Nephron (organoid): ENCODE measurements around the gene ESR2.
A peak's percentile ranks its signal among the peaks of the same experiment; 100 is the strongest.

Experiments
- H3K27ac Mint-ChIP-seq, 3 experiments: 2 replicates each; pipeline ENCODE4 v1.8.0; 2020; ENCODE audit warnings: mixed read lengths in 3 of 3, mild to moderate bottlenecking in 2 of 3, moderate library complexity in 1 of 3
- H3K27me3 Mint-ChIP-seq: 2 replicates; pipeline ENCODE4 v1.8.0; 2021; ENCODE audit warnings: low read depth, mild to moderate bottlenecking, moderate library complexity, mixed read lengths
- H3K36me3 Mint-ChIP-seq: 2 replicates; pipeline ENCODE4 v1.8.0; 2020; ENCODE audit warnings: low read depth, mixed read lengths
- H3K4me1 Mint-ChIP-seq: 2 replicates; pipeline ENCODE4 v1.8.0; 2020; ENCODE audit warnings: mixed read lengths
- H3K4me3 Mint-ChIP-seq, 3 experiments: 2 replicates each; pipeline ENCODE4 v1.8.0; 2020; ENCODE audit warnings: mild to moderate bottlenecking in 3 of 3, mixed read lengths in 3 of 3, moderate library complexity in 2 of 3
- H3K9me3 Mint-ChIP-seq: 2 replicates; pipeline ENCODE4 v1.8.0; 2020; ENCODE audit warnings: mixed read lengths
- CTCF ChIP-seq, 3 experiments: fragments of 200-600 bp; sonication (generic); IDR thresholded peaks; one replicate each; pipeline ENCODE4 v1.5.0; 2021; ENCODE audit warnings: antibody characterized with exemption in 3 of 3; ENCODE audit not compliant: unreplicated experiment in 3 of 3

The ESR2 gene

GRCh38 chr14:64061115-64061514 is 233.1 kb downstream of the ESR2 start:
- Mint-ChIP-seq H3K4me3 (no peak overlapping the region), H3K9me3 (no peaks in the 10 kb centered on the region), H3K4me1 (no peaks in the 10 kb centered on the region), H3K27ac (no peak overlapping the region), H3K27me3 (no peaks in the 10 kb centered on the region), H3K36me3 (peaks cover 37% of the 10 kb centered on the region)
- no peak for TF ChIP-seq CTCF (IDR thresholded peaks at IDR 0.05; ENCODE audit: unreplicated experiment in 3 of 3)

GRCh38 chr14:64060648-64061096 is 233.5 kb downstream of the ESR2 start:
- no peaks in the 10 kb centered on the region for H3K9me3 Mint-ChIP-seq
- no peak overlapping the region for H3K4me3 Mint-ChIP-seq
- H3K4me1 Mint-ChIP-seq: no peaks in the 10 kb centered on the region
- TF ChIP-seq CTCF (IDR thresholded peaks at IDR 0.05; ENCODE audit: unreplicated experiment in 3 of 3): peak in 2 of 3 experiments; percentile 17 to 31
- H3K27ac Mint-ChIP-seq: no peak overlapping the region
- no peaks in the 10 kb centered on the region for H3K27me3 Mint-ChIP-seq
- peaks cover 40% of the 10 kb centered on the region for H3K36me3 Mint-ChIP-seq

GRCh38 chr14:64060199-64060545 is 234.0 kb downstream of the ESR2 start:
- Mint-ChIP-seq H3K4me3 (no peak overlapping the region), H3K27me3 (no peaks in the 10 kb centered on the region), H3K4me1 (no peaks in the 10 kb centered on the region), H3K36me3 (peaks cover 36% of the 10 kb centered on the region), H3K27ac (no peak overlapping the region), H3K9me3 (no peaks in the 10 kb centered on the region)
- TF ChIP-seq CTCF (IDR thresholded peaks at IDR 0.05; ENCODE audit: unreplicated experiment in 3 of 3): no peak

GRCh38 chr14:64059454-64060198 is 234.5 kb downstream of the ESR2 start:
- H3K9me3 Mint-ChIP-seq: no peaks in the 10 kb centered on the region
- no peak for TF ChIP-seq CTCF (IDR thresholded peaks at IDR 0.05; ENCODE audit: unreplicated experiment in 3 of 3)
- H3K4me3 Mint-ChIP-seq: no peak overlapping the region
- no peaks in the 10 kb centered on the region for H3K27me3 Mint-ChIP-seq
- H3K36me3 Mint-ChIP-seq: peaks cover 39% of the 10 kb centered on the region
- H3K4me1 Mint-ChIP-seq: no peaks in the 10 kb centered on the region
- no peak overlapping the region for H3K27ac Mint-ChIP-seq

GRCh38 chr14:64053694-64054669 is 240.2 kb downstream of the ESR2 start:
- Mint-ChIP-seq H3K36me3 (peaks cover 66% of the 10 kb centered on the region), H3K4me1 (no peaks in the 10 kb centered on the region), H3K27ac (no peak overlapping the region), H3K9me3 (no peaks in the 10 kb centered on the region), H3K27me3 (no peaks in the 10 kb centered on the region), H3K4me3 (no peak overlapping the region)
- no peak for TF ChIP-seq CTCF (IDR thresholded peaks at IDR 0.05; ENCODE audit: unreplicated experiment in 3 of 3)
